H1 (cell line): Measurements from ENCODE around the gene ARHGEF19. TPM values are rescaled to one million over a fixed set of nuclear protein-coding genes. Genes with fewer than 3 reads are reported as not detected.

Experiments
- CTCF ChIA-PET: fragments of 300-600 bp; sonication (Branson Sonifier 250); formaldehyde crosslinking; loops from one replicate; lab custom pipeline; 2021; ENCODE audit not compliant: partially characterized antibody; lab: Charles Lee
- POLR2A ChIA-PET: fragments of 300-600 bp; sonication (Branson Sonifier 250); formaldehyde crosslinking; loops from one replicate; lab custom pipeline; 2021; ENCODE audit warnings: inconsistent platforms; ENCODE audit not compliant: partially characterized antibody; lab: Charles Lee
- DNase-seq, 2 experiments: peaks; one replicate each; pipeline versions ENCODE4 v3.0.0 to v3.0.0-alpha.2; 2010 to 2022; ENCODE audit warnings: low spot score in 2 of 2, low read depth in 1 of 2, mixed read lengths in 1 of 2
- FAIRE-seq: peaks from 2 replicates; lab custom pipeline; 2011; peaks lifted over from hg19 to GRCh38; lab: Jason Lieb, UNC
- H2AFZ ChIP-seq: 2 replicates; pipeline ENCODE4 v1.8.1; 2012; ENCODE audit warnings: low read length, inconsistent platforms
- H2AK5ac ChIP-seq: 2 replicates; pipeline ENCODE4 v1.6.1; 2013; ENCODE audit warnings: low read depth, low read length
- H2BK120ac ChIP-seq: replicated peaks from 2 replicates; pipeline ENCODE3; 2013; ENCODE audit warnings: low read depth, low read length, inconsistent platforms
- H2BK12ac ChIP-seq: 2 replicates; pipeline ENCODE4 v1.6.1; 2013; ENCODE audit warnings: low read depth, low read length
- H2BK15ac ChIP-seq: 2 replicates; pipeline ENCODE4 v1.6.1; 2013; ENCODE audit warnings: low read length
- H2BK20ac ChIP-seq: 2 replicates; pipeline ENCODE4 v1.6.1; 2013; ENCODE audit warnings: low read length
- H2BK5ac ChIP-seq: 2 replicates; pipeline ENCODE4 v1.6.1; 2013; ENCODE audit warnings: low read depth, low read length
- H3K14ac ChIP-seq: 2 replicates; pipeline ENCODE4 v1.6.1; 2013; ENCODE audit warnings: inconsistent platforms; ENCODE audit not compliant: insufficient read length
- H3K18ac ChIP-seq: 2 replicates; pipeline ENCODE4 v1.6.1; 2013; ENCODE audit warnings: low read length; ENCODE audit errors: extremely low read depth
- H3K23ac ChIP-seq: 2 replicates; pipeline ENCODE4 v1.6.1; 2013; ENCODE audit warnings: inconsistent platforms; ENCODE audit not compliant: insufficient read length
- H3K23me2 ChIP-seq: 2 replicates; pipeline ENCODE4 v1.6.1; 2013; ENCODE audit warnings: low read depth, low read length
- H3K27ac ChIP-seq: 2 replicates; pipeline ENCODE4 v1.6.1; 2011; ENCODE audit warnings: low read depth, low read length, inconsistent platforms
- H3K27me3 ChIP-seq, 4 experiments: replicated peaks in 1 of 4; 1 replicate in 1 of 4; 2 replicates in 3 of 4; pipeline versions ENCODE4 v1.6.1 to v1.8.1; 2011 to 2013; ENCODE audit warnings: low read length in 3 of 4, mild to moderate bottlenecking in 3 of 4, inconsistent platforms in 2 of 4, mixed read lengths in 2 of 4, moderate library complexity in 1 of 4; ENCODE audit not compliant: control insufficient read depth in 3 of 4, insufficient read depth in 3 of 4; ENCODE audit errors: extremely low read depth in 1 of 4
- H3K36me3 ChIP-seq, 4 experiments: 2 replicates each; pipeline versions ENCODE4 v1.6.1 to v1.8.1; 2011 to 2013; ENCODE audit warnings: mild to moderate bottlenecking in 4 of 4, low read length in 3 of 4, moderate library complexity in 2 of 4, control low read depth in 1 of 4, inconsistent platforms in 1 of 4; ENCODE audit not compliant: insufficient read depth in 4 of 4, control insufficient read depth in 2 of 4
- H3K4ac ChIP-seq: replicated peaks from 2 replicates; pipeline ENCODE3; 2013; ENCODE audit warnings: low read length, low read depth, mixed read lengths, inconsistent platforms; ENCODE audit not compliant: insufficient read length
- H3K4me1 ChIP-seq, 4 experiments: replicated peaks in 1 of 4; 1 replicate in 1 of 4; 2 replicates in 3 of 4; pipeline versions ENCODE4 v1.6.1 to v1.8.1; 2011 to 2013; ENCODE audit warnings: low read length in 3 of 4, inconsistent platforms in 2 of 4, mixed read lengths in 1 of 4; ENCODE audit not compliant: insufficient read depth in 4 of 4, control insufficient read depth in 3 of 4
- H3K4me2 ChIP-seq, 2 experiments: 2 replicates each; pipeline versions ENCODE4 v1.6.1 to v1.8.1; 2011 to 2013; ENCODE audit warnings: low read depth in 2 of 2, low read length in 2 of 2, control low read depth in 1 of 2, inconsistent platforms in 1 of 2, mild to moderate bottlenecking in 1 of 2; ENCODE audit not compliant: insufficient read depth in 1 of 2
- H3K4me3 ChIP-seq, 4 experiments: fragments of 200-600, 300-600 bp in 1 of 4; sonication (generic), shearing (Covaris generic), sonication (Bioruptor Twin) in 1 of 4; 2 replicates each; pipeline versions ENCODE4 v1.5.1 to v1.8.1; 2011 to 2016; ENCODE audit warnings: low read length in 4 of 4, low read depth in 3 of 4, control low read depth in 2 of 4, inconsistent platforms in 2 of 4, mild to moderate bottlenecking in 2 of 4, mixed read lengths in 1 of 4, moderate library complexity in 1 of 4; ENCODE audit not compliant: insufficient read depth in 2 of 4; ENCODE audit errors: extremely low read depth in 1 of 4
- H3K56ac ChIP-seq: replicated peaks from 2 replicates; pipeline ENCODE3; 2013; ENCODE audit warnings: low read depth, mild to moderate bottlenecking, mixed read lengths, low read length, inconsistent platforms; ENCODE audit not compliant: insufficient read length
- H3K79me1 ChIP-seq: 2 replicates; pipeline ENCODE4 v1.6.1; 2013; ENCODE audit warnings: low read depth, low read length, control low read depth
- H3K79me2 ChIP-seq, 2 experiments: 2 replicates each; pipeline versions ENCODE4 v1.6.1 to v1.8.1; 2012 to 2013; ENCODE audit warnings: low read length in 2 of 2, mild to moderate bottlenecking in 2 of 2, inconsistent platforms in 1 of 2; ENCODE audit not compliant: insufficient read depth in 2 of 2, control insufficient read depth in 1 of 2
- H3K9ac ChIP-seq, 4 experiments: replicated peaks in 1 of 4; 1 replicate in 1 of 4; 2 replicates in 3 of 4; pipeline versions ENCODE4 v1.6.1 to v1.8.1; 2011 to 2013; ENCODE audit warnings: low read depth in 3 of 4, low read length in 3 of 4, control low read depth in 2 of 4, mild to moderate bottlenecking in 2 of 4, moderate library complexity in 2 of 4, inconsistent platforms in 1 of 4; ENCODE audit errors: extremely low read depth in 1 of 4
- H3K9me3 ChIP-seq, 2 experiments: 2 replicates each; pipeline versions ENCODE4 v1.6.1 to v1.8.1; 2012 to 2013; ENCODE audit warnings: mild to moderate bottlenecking in 2 of 2, moderate library complexity in 2 of 2, control low read depth in 1 of 2, inconsistent platforms in 1 of 2, low read depth in 1 of 2, low read length in 1 of 2, mixed read lengths in 1 of 2; ENCODE audit not compliant: insufficient read depth in 2 of 2
- H4K20me1 ChIP-seq, 2 experiments: replicated peaks in 1 of 2; 2 replicates each; pipeline versions ENCODE3 to v1.8.1; 2011 to 2013; ENCODE audit warnings: inconsistent platforms in 2 of 2, low read length in 2 of 2, mild to moderate bottlenecking in 1 of 2; ENCODE audit not compliant: insufficient read depth in 2 of 2, control insufficient read depth in 1 of 2
- H4K5ac ChIP-seq: 2 replicates; pipeline ENCODE4 v1.6.1; 2013; ENCODE audit warnings: low read length, low read depth, mixed read lengths, inconsistent platforms; ENCODE audit not compliant: insufficient read length
- H4K8ac ChIP-seq: 2 replicates; pipeline ENCODE4 v1.8.0; 2013; ENCODE audit warnings: mild to moderate bottlenecking, moderate library complexity, low read length, inconsistent platforms; ENCODE audit not compliant: insufficient read depth; ENCODE audit errors: extremely low read depth
- H4K91ac ChIP-seq: replicated peaks from 2 replicates; pipeline ENCODE3; 2013; ENCODE audit warnings: low read length, mixed read lengths, inconsistent platforms; ENCODE audit not compliant: insufficient read length
- CBX5 ChIP-seq: fragments of 300-800, 300-1000 bp; sonication (generic); IDR thresholded peaks from 2 replicates; pipeline ENCODE4 v1.7.1; 2016; ENCODE audit warnings: antibody characterized with exemption, low read length, low read depth
- RBBP5 ChIP-seq: IDR thresholded peaks from 2 replicates; pipeline ENCODE4 v1.7.1; 2012; ENCODE audit warnings: low read depth, mild to moderate bottlenecking, inconsistent platforms, low read length, moderate library complexity, borderline replicate concordance
- SP4 ChIP-seq: IDR thresholded peaks from 2 replicates; pipeline ENCODE4 v1.6.1; 2012; ENCODE audit warnings: low read length, inconsistent platforms
- TAF7 ChIP-seq: optimal IDR thresholded peaks from 2 replicates; pipeline ENCODE3; 2011; ENCODE audit warnings: low read depth, mild to moderate bottlenecking, inconsistent platforms, low read length, moderate library complexity, borderline replicate concordance
- TBP ChIP-seq: IDR thresholded peaks from 2 replicates; pipeline ENCODE4 v1.6.1; 2011; ENCODE audit warnings: low read depth, low read length, improper control_type of control experiment
- WGBS, 2 experiments: shearing (Covaris generic) in 1 of 2; methylation state at CpG; one replicate each; pipeline versions ENCODE4 v1.1.6 to v1.1.7; 2013 to 2015; ENCODE audit warnings: low lambda C conversion rate in 2 of 2, mixed read lengths in 2 of 2, inconsistent platforms in 1 of 2, low coverage in 1 of 2, missing lambda C conversion rate in 1 of 2; ENCODE audit not compliant: insufficient replicate concordance in 2 of 2, insufficient coverage in 1 of 2, insufficient read length in 1 of 2; ENCODE audit errors: extremely low coverage in 1 of 2, missing lambda C conversion rate in 1 of 2; 5-methylcytosine and 5-hydroxymethylcytosine counted together
- polyA plus RNA-seq, 7 experiments: library from polyadenylated mRNA; depleted of rRNA in 3 of 7; stranded (reverse) in 5 of 7; unstranded in 2 of 7; fragments of >200 nt in 5 of 7; fragments of 200-250 nt in 2 of 7; gene quantifications; 1 replicate in 5 of 7; 2 replicates in 1 of 7; 4 replicates in 1 of 7; pipeline versions ENCODE4 v1.2.1 to v1.2.3, GENCODE V29; 2011 to 2013; ENCODE audit warnings: missing spikeins in 2 of 7, mixed read lengths in 2 of 7
- total RNA-seq: library from RNA; stranded (reverse); fragmentation: NEBNext Ultra II Directional; extraction: Animal tissue kit (Norgen Biotek cat#: 25700); gene quantifications from 2 replicates; pipeline ENCODE4 v1.2.1, GENCODE V29; 2021
- TF ChIP-seq, protein P1 (sequence below), 3 experiments: IDR thresholded peaks; 1 replicate in 2 of 3; 2 replicates in 1 of 3; pipeline versions ENCODE4 v1.5.1 to v1.6.1; 2011; ENCODE audit warnings: low read length in 3 of 3, mild to moderate bottlenecking in 3 of 3, inconsistent platforms in 2 of 3, low read depth in 1 of 3, moderate library complexity in 1 of 3; ENCODE audit not compliant: insufficient read depth in 1 of 3; ENCODE audit errors: control extremely low read depth in 1 of 3

Gene ARHGEF19
- total and polyA plus RNA-seq, 2 of the 8 experiments (the other 6 are each of a cell fraction or from before 2014, with no cell fraction given), result 47.5 to 56.4 TPM

- POLR2A ChIA-PET, result interaction anchor here (1.1 kb wide), 1 partner anchor 14 kb away, joined by 4 read pairs; no protein-coding TSS in a partner anchor
Measured at GRCh38 chr1:16242556-16243214, 30.2 kb upstream of the ARHGEF19 start.

More at GRCh38 chr1:16242556-16243214, 30.2 kb upstream of the ARHGEF19 start:
- Histone ChIP-seq H3K79me1 (no peaks in the 10 kb centered on the region), H3K79me2 (no peaks in the 10 kb centered on the region), H4K91ac (no peak overlapping the region), H4K5ac (no peak overlapping the region), H3K4ac (peak overlapping the region; percentile 48), H2BK20ac (no peak overlapping the region), H3K9ac (no peak overlapping the region), H2BK120ac (no peak overlapping the region), H3K18ac (no peak overlapping the region), H4K20me1 (peaks cover 2 to 5% of the 10 kb centered on the region in 2 experiments), H2AK5ac (no peak overlapping the region), H3K56ac (no peak overlapping the region), H4K8ac (no peak overlapping the region), H2BK5ac (no peak overlapping the region), H3K23ac (no peak overlapping the region), H3K27ac (no peak overlapping the region), H3K23me2 (no peaks in the 10 kb centered on the region), H2BK12ac (no peak overlapping the region), H2BK15ac (no peak overlapping the region), H3K27me3 (no peaks in the 10 kb centered on the region), H3K36me3 (peaks cover 0 to 4% (median 0%) of the 10 kb centered on the region in 4 experiments; a peak in 2 of 8 replicates), H3K9me3 (no peaks in the 10 kb centered on the region), H2AFZ (no peak overlapping the region), H3K4me1 (peaks cover 0 to 3% (median 0%) of the 10 kb centered on the region in 4 experiments; a peak in 1 of 7 replicates), H3K14ac (no peak overlapping the region), H3K4me2 (no peak overlapping the region), H3K4me3 (no peak overlapping the region)
- FAIRE-seq (no peak), DNase-seq (no peak)
- no peak for TF ChIP-seq TBP
- TF ChIP-seq RBBP5, result no peak
- TF ChIP-seq SP4, result no peak
- TF ChIP-seq, protein P1, sequence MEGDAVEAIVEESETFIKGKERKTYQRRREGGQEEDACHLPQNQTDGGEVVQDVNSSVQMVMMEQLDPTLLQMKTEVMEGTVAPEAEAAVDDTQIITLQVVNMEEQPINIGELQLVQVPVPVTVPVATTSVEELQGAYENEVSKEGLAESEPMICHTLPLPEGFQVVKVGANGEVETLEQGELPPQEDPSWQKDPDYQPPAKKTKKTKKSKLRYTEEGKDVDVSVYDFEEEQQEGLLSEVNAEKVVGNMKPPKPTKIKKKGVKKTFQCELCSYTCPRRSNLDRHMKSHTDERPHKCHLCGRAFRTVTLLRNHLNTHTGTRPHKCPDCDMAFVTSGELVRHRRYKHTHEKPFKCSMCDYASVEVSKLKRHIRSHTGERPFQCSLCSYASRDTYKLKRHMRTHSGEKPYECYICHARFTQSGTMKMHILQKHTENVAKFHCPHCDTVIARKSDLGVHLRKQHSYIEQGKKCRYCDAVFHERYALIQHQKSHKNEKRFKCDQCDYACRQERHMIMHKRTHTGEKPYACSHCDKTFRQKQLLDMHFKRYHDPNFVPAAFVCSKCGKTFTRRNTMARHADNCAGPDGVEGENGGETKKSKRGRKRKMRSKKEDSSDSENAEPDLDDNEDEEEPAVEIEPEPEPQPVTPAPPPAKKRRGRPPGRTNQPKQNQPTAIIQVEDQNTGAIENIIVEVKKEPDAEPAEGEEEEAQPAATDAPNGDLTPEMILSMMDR (IDR thresholded peaks at IDR 0.05; ENCODE audit: control extremely low read depth in 1 of 3, insufficient read depth in 1 of 3, low read depth in 1 of 3, low read length in 3 of 3), result no peak
- no peak for TF ChIP-seq CBX5
- TF ChIP-seq TAF7, result no peak
- WGBS, 2 experiments, result 88% methylated on average over 16 of the region's 17 CpGs; no CpG with 5 or more reads in 1 of the 2 experiments
- CTCF ChIA-PET, result interaction anchor here (0.6 to 9.0 kb wide), 14 partner anchors 11 to 174 kb away, joined by 3 to 106 read pairs (median 6); partner anchors contain the start of genes ARHGEF19 and CPLANE2
